ENCODE results near the gene ZMIZ2.
"Not testable (repeated sequence)": the region's sequence is repeated elsewhere in the genome, so short reads cannot be mapped to it uniquely, and the experiment has no call there.

ZMIZ2 gene

DNA sequence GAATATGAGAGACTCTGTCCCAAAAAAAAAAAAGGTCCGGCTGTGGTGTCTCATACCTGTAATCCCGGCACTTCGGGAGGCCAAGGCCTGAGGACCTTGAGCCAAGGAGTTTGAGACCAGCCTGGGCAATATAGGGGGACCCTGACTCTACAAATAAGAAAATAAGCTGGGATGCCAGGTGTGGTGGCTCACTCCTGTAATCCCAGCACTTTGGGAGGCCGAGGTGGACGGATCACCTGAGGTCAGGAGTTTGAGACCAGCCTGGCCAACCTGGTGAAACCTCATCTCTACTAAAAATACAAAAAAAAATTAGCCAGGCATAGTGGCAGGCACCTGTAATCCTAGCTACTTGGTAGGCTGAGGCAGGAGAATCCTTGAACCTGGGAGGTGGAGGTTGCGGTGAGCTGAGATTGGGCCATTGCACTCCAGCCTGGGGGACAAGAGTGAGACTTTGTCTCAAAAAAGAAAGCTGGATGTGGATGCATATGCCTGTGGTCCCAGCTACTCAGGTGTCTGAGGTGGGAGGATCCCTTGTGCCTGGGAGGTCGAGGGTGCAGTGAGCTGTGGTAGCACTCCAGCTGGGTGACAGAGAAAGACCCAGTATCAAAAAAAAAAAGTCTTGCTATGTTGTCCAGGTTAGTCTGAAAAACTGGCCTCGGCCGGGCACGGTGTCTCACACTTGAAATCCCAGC is 55.3 kb downstream of the ZMIZ2 start:
- not testable (repeated sequence) for DNase-seq

DNA sequence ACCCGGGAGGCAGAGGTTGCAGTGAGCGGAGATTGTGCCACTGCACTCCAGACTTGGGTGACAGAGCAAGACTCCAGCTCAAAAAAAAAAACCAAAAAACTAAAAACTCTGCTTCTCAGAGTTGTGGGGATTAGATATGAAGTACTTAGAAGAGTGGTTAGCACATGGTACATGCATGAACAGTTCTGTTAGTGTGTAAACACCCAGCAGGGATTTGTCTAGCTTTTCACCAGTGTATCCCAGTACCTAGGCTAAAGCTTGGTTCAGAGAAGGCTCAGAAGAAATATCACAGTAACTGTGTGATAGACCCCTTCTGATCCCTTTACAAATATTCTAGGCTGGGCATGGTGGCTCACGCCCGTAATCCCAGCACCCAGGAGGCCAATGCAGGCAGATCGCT is 57.3 kb downstream of the ZMIZ2 start:
- DNase-seq, result no peak

DNA sequence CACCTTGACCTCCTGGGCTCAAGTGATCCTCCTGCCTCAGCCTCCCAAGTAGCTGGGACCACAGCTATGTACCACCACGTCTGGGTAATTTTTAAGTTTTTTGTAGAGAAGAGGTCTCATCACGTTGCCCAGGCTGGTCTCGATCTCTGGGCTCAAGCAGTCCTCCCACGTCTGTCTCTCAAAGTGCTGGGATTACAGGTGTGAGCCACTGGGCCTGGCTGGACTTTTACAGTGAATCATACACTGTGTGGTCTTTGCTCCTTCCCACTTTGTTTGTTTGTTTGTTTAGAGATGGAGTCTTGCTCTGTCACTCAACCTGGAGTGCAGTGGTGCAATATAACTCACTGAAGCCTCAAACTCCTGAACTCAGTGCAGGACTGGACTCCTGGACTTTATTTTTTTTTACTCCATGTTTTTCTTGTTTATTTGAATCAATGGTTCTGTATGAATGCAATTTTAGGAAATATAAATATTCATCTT is 60.3 kb downstream of the ZMIZ2 start:
- DNase-seq, result no peak

DNA sequence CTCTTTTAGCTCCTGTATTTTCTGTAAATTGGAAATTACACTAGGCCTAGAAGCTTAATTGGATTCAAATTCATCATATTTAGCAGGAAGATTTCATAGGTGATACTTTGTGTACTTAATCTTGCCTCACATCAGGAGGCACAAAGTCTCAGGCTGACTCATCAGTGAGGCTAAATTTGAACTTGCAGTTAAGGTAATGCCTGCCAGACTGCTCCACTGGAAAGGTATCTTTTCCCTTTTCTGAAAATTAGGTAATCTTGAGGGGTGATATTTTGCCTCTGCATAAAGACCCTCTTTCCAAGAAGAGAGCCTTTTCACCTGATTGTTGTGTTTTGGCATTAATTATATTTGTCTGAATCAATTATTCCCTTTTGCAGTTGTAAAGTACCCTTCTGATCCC is 62.4 kb downstream of the ZMIZ2 start:
- DNase-seq, result no peak

DNA sequence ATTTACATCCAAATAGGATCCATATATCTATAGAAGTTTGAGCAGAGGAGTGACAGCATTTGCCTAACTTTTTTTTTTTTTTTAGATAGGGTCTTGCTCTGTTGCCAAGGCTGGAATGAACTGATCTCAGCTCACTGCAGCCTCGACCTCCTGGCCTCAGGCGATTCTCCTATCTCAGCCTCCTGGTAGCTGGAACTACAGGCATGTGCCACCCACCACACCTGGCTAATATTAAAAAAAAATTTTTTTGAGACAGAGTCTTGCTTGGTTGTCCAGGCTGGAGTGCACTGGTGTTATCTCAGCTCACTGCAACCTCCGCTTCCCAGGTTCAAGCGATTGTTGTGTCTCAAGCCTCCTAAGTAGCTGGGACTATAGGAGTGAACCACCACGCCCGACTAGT is 62.9 kb downstream of the ZMIZ2 start:
- no peak for DNase-seq

DNA sequence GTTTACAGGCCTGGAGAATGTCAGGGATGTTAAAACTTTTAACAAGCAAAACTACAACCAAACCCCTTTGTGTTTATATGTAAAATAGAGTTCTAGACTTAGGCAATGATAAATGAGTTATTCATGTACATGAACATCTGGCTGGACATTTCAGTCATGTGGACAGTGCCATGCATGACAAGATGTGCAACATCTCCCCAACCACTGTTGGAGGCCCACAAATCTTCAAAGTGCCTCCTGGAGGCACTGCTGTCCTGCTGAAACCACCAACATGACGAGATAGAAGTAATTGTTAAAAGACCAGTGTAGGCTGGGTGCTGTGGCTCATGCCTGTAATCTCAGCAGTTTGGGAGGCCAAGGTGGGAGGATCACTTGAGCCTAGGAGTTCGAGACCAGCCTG is 66.3 kb downstream of the ZMIZ2 start:
- no peak for DNase-seq

DNA sequence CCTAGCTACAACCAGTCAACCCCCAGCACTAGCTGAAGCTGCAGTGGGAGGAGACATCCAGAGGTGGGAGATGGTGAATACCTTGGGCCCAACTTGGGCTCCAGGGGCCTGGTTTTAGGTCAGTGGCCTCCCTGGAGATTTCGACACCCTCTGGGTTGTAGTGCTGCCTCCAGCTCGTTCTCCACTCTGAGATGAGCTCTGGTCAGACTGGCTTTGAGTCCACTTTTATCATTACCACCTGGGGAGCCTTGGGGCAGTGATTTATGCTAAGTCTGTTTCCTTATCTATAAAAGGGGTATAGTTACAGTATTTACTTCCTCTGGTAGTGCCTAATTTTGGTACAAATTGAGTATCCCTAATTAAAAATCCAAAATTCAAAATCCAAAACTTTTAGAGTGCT is 70.6 kb downstream of the ZMIZ2 start:
- DNase-seq, result no peak

All from effector CD8-positive, alpha-beta T cell (primary cell).